ENCODE measurements around the gene ANO3.

Gene ANO3

DNA sequence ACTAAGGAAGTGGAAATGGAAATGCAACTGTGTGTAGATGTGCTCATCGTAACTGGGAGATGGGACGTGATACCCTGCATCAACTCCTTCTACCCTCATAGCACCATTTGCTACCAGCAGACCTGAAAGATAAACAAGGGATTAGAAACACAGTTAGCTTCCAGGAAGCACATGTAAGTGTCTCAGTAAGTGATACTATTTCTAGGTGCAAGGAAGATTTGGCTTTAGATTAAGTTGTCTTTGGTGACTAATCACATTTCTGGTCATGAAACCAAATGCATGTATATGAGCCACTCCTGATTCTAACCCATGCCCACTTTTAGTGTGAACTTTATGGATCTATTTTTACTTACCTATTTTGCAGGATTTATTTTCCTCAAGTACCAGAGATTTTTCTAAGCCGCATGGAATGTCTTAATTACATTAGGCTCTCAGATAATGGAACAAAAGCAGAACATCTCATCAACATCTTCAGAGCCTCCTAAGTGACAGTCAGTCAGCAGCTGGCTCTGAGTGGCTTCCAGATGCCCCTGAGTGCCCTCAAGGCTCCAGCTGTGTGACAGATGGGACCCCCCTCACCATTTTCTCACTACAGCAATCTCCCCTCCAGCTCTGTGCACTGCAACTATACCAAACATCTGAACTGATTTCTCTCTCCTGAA lies 368.8 kb downstream of the ANO3 start:
- no peaks in the 10 kb centered on the region for H3K4me1 ChIP-seq (ENCODE audit: control insufficient read depth, low read length)
- no peaks in the 10 kb centered on the region for H3K9me3 ChIP-seq (ENCODE audit: control insufficient read depth, insufficient read depth, low read length)

DNA sequence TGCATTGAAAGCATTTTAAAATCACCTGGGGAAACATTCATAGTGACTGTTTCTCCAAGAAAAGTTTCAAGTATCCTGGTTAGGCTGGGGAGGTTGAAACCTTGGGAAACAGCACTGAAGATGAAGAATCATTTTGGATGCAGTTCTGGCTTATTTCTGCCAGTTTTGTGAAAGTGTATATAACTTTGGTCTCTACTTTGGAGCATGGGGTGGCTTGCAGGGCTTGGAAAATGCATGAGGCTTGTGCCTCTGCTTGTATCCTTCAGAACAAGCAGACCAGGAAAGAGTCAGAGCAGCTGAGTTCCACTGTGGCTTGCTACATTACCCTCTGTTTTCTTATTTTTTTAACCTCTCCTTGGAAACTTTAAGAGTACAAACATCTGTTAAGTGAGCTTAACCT lies 370.5 kb downstream of the ANO3 start:
- no peaks in the 10 kb centered on the region for H3K27me3 ChIP-seq (ENCODE audit: control insufficient read depth, low read length)
- no peaks in the 10 kb centered on the region for H3K36me3 ChIP-seq (ENCODE audit: control insufficient read depth, low read length)
- no peaks in the 10 kb centered on the region for H3K4me1 ChIP-seq (ENCODE audit: control insufficient read depth, low read length)
- no peak overlapping the region for H3K4me3 ChIP-seq (ENCODE audit: low read length)
- H3K27ac ChIP-seq (ENCODE audit: low read depth, low read length): no peak overlapping the region
- H3K9me2 ChIP-seq (replicated peaks; ENCODE audit: control insufficient read depth, low read length): no peaks in the 10 kb centered on the region
- H3K4me2 ChIP-seq (ENCODE audit: low read length): no peak overlapping the region
- no peaks in the 10 kb centered on the region for H3K79me2 ChIP-seq (ENCODE audit: control insufficient read depth, low read length)
- H3F3A ChIP-seq (ENCODE audit: control insufficient read depth, insufficient read depth): no peaks in the 10 kb centered on the region
- H4K20me1 ChIP-seq (ENCODE audit: control insufficient read depth, insufficient read depth, low read depth, low read length): no peaks in the 10 kb centered on the region
- no peaks in the 10 kb centered on the region for H3K9me3 ChIP-seq (ENCODE audit: control insufficient read depth, insufficient read depth, low read length)
- TF ChIP-seq EZH2phosphoT487 (IDR thresholded peaks at IDR 0.05; ENCODE audit: borderline replicate concordance, low read length) (no peak), CTCF (IDR thresholded peaks at IDR 0.05; ENCODE audit: low read depth, low read length, poor library complexity, severe bottlenecking) (no peak)

More for the DNA sequence above, 368.8 kb downstream of the ANO3 start:
- no peaks in the 10 kb centered on the region for H4K20me1 ChIP-seq (ENCODE audit: control insufficient read depth, insufficient read depth, low read depth, low read length)
- H3K27me3 ChIP-seq (ENCODE audit: control insufficient read depth, low read length): no peaks in the 10 kb centered on the region
- H3K4me2 ChIP-seq (ENCODE audit: low read length): no peak overlapping the region
- H3K9me2 ChIP-seq (replicated peaks; ENCODE audit: control insufficient read depth, low read length): no peaks in the 10 kb centered on the region
- H3F3A ChIP-seq (ENCODE audit: control insufficient read depth, insufficient read depth): no peaks in the 10 kb centered on the region
- H3K4me3 ChIP-seq (ENCODE audit: low read length): no peak overlapping the region
- no peak for TF ChIP-seq CTCF (IDR thresholded peaks at IDR 0.05; ENCODE audit: low read depth, low read length, poor library complexity, severe bottlenecking)
- no peak for TF ChIP-seq EZH2phosphoT487 (IDR thresholded peaks at IDR 0.05; ENCODE audit: borderline replicate concordance, low read length)
- H3K79me2 ChIP-seq (ENCODE audit: control insufficient read depth, low read length): no peaks in the 10 kb centered on the region
- H3K27ac ChIP-seq (ENCODE audit: low read depth, low read length): no peak overlapping the region
- H3K36me3 ChIP-seq (ENCODE audit: control insufficient read depth, low read length): no peaks in the 10 kb centered on the region

GRCh38 chr11:26703411-26704191 lies 371.7 kb downstream of the ANO3 start:
- Histone ChIP-seq H3K27me3 (ENCODE audit: control insufficient read depth, low read length) (no peaks in the 10 kb centered on the region), H3K9me2 (replicated peaks; ENCODE audit: control insufficient read depth, low read length) (no peaks in the 10 kb centered on the region), H3K79me2 (ENCODE audit: control insufficient read depth, low read length) (no peaks in the 10 kb centered on the region), H3K4me2 (ENCODE audit: low read length) (no peak overlapping the region), H3K9me3 (ENCODE audit: control insufficient read depth, insufficient read depth, low read length) (no peaks in the 10 kb centered on the region), H3F3A (ENCODE audit: control insufficient read depth, insufficient read depth) (no peaks in the 10 kb centered on the region), H3K27ac (ENCODE audit: low read depth, low read length) (no peak overlapping the region), H3K36me3 (ENCODE audit: control insufficient read depth, low read length) (no peaks in the 10 kb centered on the region), H3K4me1 (ENCODE audit: control insufficient read depth, low read length) (no peaks in the 10 kb centered on the region), H4K20me1 (ENCODE audit: control insufficient read depth, insufficient read depth, low read depth, low read length) (no peaks in the 10 kb centered on the region), H3K4me3 (ENCODE audit: low read length) (no peak overlapping the region)
- TF ChIP-seq EZH2phosphoT487 (IDR thresholded peaks at IDR 0.05; ENCODE audit: borderline replicate concordance, low read length) (no peak), CTCF (IDR thresholded peaks at IDR 0.05; ENCODE audit: low read depth, low read length, poor library complexity, severe bottlenecking) (no peak)
